Stimulated activated CD4-positive, alpha-beta T cell treated with anti-CD3 and anti-CD28 coated beads, TNF-alpha, amount 100 ng/mL, for 24 hours (primary cell): ENCODE data around the gene PAN2.
A peak's percentile ranks its signal among the peaks of the same experiment; 100 is the strongest.

Source experiments
- DNase-seq, 3 experiments: peaks; one replicate each; pipeline ENCODE4 v3.0.0-alpha.2; 2020; ENCODE audit warnings: low read depth in 3 of 3

PAN2 gene, protein sequence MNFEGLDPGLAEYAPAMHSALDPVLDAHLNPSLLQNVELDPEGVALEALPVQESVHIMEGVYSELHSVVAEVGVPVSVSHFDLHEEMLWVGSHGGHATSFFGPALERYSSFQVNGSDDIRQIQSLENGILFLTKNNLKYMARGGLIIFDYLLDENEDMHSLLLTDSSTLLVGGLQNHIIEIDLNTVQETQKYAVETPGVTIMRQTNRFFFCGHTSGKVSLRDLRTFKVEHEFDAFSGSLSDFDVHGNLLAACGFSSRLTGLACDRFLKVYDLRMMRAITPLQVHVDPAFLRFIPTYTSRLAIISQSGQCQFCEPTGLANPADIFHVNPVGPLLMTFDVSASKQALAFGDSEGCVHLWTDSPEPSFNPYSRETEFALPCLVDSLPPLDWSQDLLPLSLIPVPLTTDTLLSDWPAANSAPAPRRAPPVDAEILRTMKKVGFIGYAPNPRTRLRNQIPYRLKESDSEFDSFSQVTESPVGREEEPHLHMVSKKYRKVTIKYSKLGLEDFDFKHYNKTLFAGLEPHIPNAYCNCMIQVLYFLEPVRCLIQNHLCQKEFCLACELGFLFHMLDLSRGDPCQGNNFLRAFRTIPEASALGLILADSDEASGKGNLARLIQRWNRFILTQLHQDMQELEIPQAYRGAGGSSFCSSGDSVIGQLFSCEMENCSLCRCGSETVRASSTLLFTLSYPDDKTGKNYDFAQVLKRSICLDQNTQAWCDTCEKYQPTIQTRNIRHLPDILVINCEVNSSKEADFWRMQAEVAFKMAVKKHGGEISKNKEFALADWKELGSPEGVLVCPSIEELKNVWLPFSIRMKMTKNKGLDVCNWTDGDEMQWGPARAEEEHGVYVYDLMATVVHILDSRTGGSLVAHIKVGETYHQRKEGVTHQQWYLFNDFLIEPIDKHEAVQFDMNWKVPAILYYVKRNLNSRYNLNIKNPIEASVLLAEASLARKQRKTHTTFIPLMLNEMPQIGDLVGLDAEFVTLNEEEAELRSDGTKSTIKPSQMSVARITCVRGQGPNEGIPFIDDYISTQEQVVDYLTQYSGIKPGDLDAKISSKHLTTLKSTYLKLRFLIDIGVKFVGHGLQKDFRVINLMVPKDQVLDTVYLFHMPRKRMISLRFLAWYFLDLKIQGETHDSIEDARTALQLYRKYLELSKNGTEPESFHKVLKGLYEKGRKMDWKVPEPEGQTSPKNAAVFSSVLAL

GRCh38 chr12:56333679-56334489, at the start of gene PAN2:
PAN2 (minus strand) TSS chr12:56334000; CDS start chr12:56333094, 906 bp downstream.
- DNase-seq, result peak; percentile 85 to 94 (median 88)

DNA sequence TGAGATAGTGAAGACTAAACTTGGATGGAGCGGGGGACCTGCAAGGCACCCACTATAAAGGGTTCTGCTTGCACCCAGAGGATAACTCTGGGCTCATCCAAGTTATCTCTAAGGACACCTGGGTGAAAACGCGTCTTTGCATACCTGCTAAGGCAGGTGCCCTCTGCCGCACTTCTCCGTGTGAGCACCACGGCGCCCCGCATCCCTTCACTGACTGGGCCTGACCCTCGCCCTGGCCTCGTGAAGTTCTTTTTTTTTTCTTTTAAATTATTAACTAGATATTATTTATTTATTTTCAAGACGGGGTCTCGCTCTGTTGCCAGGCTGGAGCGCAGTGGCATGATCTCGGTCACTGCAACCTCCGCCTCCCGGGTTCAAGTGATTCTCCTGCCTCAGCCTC, 48.8 kb upstream of the PAN2 start:
- no peak for DNase-seq

- DNase-seq, result no peak
Observed at GRCh38 chr12:56377989-56378316, 44.2 kb upstream of the PAN2 start.

DNA sequence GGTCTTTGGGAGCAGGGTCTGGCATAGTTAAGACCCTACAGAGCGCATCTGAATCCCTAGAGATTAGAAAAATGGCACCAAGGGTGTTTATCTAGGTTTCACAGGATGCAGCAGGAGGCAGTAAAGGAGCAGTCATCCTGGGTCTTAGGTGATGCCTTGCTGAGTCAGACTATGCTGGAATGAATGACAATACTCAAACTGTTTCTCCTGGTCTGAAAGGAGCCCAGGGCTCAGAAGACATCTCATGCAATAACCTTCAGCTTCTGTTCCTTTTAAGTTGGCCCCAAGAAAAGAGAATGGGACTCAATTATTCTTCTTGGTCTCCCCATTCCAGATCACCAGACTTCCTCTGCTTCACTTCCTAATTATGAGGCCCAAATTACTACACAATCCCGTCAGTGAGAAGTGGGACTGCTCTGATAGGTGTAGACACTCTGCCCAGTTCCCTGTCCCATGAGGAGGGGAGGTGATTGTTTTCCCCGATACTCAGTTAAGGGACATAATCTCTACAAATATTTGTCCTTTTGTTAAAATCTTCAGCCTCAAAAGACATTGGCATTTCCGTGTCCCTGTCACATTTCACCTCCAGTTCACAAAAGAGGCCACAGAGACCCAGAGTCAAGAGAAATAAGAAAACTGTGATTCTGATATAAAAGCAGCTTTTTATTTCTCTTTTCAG, 43.6 kb upstream of the PAN2 start:
- DNase-seq, result no peak

DNA sequence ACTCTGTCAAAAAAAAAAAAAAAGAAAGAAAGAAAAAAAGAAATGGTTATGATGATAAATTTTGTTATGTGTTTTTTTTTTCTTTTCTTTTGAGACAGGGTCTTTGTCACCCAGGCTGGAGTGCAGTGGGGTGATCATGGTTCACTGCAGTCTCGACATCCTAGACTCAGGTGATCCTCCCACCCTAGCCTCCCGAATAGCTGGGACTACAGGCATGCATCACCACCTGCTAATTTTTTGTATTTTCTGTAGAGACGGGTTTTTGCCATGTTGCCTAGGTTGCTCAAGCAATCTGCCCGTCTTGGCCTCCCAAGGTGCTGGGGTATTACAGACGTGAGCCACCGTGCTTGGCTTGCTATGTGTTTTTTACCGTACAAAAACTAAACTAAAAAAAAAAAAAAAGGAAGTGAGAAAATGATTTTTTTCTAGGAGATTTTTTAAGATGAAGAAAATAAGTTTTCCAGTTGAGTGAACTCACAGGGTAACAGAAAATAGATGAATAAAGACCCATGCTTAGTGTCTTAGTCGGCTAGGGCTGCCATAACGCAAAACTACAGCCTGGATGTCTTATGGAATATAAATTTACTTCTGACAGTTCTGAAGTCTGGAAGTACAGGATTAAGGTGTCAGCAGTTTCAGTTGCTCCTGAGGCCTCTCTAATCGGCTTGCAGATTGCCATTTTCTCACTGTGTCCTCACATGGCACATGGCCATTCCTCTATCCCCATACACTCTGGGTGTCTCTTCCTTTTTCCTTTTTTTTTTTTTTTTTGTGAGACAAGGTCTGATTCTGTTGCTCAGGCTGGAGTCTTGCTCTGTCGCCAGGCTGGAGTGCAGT, 42.0 kb upstream of the PAN2 start:
- no peak for DNase-seq

DNA sequence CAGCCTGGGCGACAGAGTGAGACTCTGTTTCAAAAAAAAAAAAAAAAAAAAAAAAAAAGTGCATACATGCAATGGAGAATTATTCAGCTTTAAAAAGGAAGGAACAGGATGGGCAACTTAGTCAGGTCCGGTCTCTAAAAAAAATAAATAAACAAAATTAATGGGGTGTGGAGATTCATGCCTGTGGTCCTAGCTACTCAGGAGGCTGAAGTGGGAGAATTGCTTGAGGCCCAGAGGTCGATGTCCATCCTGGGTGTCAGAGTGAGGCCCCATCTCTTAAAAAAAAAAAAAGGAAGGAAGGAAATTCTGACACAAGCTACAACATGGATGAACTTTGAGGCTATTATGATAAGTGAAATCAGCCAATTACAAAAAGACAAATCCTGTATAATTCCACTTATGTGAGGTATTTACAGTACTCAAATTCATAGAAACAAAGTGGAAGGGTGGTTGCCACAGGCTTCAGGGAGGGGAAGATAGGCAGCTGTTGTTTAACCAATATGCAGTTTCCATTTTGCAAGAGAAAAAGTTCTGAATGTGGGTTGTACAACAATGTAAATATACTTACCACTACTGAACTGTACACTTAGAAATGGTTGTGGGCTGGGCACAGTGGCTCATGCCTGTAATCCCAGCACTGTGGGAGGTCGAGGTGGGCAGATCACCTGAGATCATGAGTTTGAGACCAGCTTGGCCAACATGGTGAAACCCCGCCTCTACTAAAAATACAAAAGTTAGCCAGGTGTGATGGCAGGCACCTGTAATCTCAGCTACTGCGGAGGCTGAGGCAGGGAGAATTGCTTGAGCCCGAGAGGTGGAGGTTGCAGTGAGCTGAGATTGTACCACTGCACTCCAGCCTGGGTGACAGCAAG, 41.2 kb upstream of the PAN2 start:
- DNase-seq, result no peak

GRCh38 chr12:56373515-56373914, 39.7 kb upstream of the PAN2 start:
- DNase-seq, result no peak

DNA sequence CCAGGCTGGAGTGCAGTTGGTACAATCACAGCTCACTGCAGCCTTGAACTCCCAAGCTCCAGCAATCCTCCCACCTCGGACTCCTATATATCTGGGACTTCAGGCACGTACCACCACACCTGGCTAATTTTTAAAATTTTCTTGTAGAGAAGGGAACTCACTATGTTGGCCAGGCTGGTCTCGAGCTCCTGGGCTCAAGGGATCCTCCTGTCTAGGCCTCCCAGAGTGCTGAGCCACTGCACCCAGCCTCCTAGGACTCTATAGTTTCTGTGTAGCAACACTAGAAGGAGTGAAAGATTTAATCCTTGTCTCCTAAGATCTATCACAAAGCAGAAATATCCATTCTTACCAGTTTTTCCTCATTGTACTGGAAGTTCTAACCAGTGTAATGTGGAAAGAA, 33.1 kb upstream of the PAN2 start:
- no peak for DNase-seq

- DNase-seq, result no peak
Observed at GRCh38 chr12:56362130-56363059, 28.6 kb upstream of the PAN2 start, which contains the start of gene APOF. APOF (minus strand) TSS chr12:56362857; CDS start chr12:56362745, 112 bp downstream.

- no peak for DNase-seq
Observed at GRCh38 chr12:56361487-56362129, 27.8 kb upstream of the PAN2 start.

DNA sequence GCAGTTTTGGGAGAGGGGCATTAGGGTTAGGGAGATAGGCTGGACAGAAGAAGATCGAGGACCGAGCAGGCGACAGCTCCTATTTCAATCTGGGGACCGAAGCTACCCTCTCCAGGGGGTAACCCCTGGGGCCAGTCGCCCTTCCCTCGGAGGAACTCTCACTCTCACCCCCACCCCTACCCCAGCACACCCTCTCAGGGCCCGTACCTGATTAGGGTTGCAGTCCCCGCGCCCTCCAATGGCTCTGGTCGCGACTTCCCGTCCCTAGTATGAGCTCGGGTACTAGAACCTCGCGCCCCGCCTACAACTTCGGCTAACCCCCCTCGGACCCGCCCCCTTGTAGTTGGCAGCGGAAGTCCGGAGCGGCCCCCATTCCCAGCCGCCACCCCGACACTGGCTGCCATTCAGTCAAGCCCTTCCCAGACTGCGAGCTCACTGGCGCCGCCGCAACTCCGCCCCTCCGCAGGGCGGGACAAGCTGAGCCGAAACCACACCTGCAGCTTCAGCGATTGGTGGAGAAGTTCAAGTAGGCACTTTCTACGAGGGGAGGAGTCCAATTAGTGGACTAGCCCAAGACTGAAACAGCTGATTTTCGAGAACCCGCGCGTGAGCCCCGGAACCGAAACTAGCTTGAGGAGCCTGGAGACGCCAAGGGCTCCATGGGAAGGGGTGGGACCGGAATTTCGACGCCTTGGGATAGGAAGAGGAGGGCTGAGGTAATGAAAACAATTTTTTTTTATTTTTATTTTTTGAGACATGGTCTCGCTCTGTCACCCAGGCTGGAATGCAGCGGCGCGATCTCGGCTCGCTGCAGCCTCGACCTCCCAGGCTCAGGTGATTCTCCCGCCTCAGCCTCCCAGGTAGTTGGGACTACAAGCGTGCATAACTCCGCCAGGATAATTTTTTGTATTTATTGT, 26.3 kb upstream of the PAN2 start, which contains the start of gene STAT2:
Gene STAT2, minus strand, starts transcription at position 257 of the 917 bp plus-strand sequence. CDS start 3,536 bp downstream, outside the sequence.
- peak; percentile 96 to 99 (median 98) for DNase-seq

DNA sequence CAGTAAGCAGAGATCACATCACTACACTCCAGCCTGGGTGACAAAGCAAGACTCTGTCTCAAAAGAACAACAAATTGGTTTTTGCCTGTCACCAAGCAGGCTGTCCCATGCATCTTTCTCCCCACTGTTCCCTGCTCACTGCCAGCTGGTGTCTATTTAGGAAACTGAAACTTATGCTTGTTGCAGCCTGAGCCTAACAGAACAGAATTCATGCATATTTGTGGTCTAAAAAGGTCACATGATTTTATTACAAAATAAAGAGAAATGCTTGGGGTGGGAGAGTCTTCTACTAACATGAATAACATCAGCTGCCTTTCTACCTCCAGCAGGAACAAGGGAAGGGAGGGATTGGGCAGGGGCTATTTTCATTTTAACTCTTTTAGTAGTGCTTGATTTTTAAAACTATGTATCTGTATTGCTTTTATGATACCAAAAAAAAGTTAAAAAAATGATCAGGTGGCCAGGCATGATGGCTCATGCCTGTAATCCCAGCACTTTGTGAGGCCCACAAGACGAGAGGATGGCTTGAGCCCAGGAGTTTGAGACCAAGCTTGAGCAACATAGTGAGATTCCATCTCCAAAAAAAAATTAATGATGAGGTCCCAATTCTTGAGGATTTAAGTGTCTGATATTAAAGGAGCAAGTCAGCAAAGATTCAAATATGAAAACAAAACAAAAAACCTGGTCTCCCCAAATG, 25.2 kb upstream of the PAN2 start:
- DNase-seq, result no peak

DNA sequence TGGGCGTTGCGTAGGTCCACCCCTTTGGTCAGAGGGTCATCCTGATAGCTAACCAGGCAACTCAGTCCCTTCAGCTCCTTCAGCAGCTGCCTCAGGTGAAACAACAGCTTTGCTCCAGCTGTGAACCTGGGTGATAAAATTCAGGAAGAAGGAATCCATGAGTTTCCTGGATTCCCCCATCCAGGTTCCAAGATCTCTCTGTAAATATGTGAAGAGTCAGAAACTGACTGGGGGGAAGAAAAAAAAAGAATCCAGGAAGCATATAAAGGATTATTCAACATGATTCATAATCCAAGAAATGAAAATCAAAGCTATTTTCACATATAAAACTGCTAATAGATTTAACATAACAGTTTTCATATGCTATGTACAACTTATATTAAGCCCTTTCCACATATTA, 17.5 kb upstream of the PAN2 start:
- DNase-seq, result no peak

- DNase-seq, result no peak
Observed at GRCh38 chr12:56350662-56351061, 16.9 kb upstream of the PAN2 start.

DNA sequence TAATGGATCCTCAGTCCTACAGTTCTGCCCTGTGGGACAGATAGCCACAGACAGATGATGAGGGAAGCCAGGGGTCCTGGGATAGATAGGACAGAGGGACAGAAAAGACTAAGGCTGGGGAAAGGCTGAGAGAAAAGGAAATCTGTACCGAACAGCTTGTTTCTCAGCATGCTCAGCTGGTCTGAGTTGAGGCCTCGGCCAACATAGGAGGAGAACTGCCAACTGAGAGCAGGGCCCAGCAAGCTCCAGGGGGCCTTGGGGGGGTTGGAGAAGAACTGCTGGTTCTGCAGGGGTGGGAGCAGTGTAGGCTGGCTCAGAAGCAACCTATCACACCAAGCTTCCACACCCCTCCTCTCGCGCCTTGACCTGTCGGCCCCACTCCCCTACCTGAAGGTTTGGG, 15.0 kb upstream of the PAN2 start:
- DNase-seq, result no peak
